Lung (tissue), 12 donors: ENCODE data around the gene JAM3. TPM values are rescaled to one million over a fixed set of nuclear protein-coding genes. Genes with fewer than 3 reads are reported as not detected.

Source experiments
- ATAC-seq: fragments of 200-7000 bp; cut with Tn5 transposase; one replicate; pipeline ENCODE4 v1.9.1; 2020; ENCODE audit warnings: moderate number of reproducible peaks; ENCODE audit not compliant: insufficient read depth, low FRiP score
- DNase-seq, 3 donors: peaks; one replicate each; pipeline ENCODE4 v3.0.0-alpha.2; 2013 to 2017
- H3K27ac ChIP-seq, 2 donors: one replicate each; pipeline ENCODE4 v1.5.1; 2013; ENCODE audit warnings: mild to moderate bottlenecking in 2 of 2, moderate library complexity in 2 of 2, control low read depth in 1 of 2, inconsistent platforms in 1 of 2, low read depth in 1 of 2, low read length in 1 of 2
- H3K27me3 ChIP-seq, 3 donors: one replicate each; pipeline ENCODE4 v1.5.1; 2013; ENCODE audit warnings: low read length in 2 of 3; ENCODE audit not compliant: control insufficient read depth in 3 of 3, insufficient read depth in 3 of 3
- H3K36me3 ChIP-seq, 4 donors: one replicate each; pipeline ENCODE4 v1.5.1; 2013; ENCODE audit warnings: low read length in 4 of 4, mild to moderate bottlenecking in 1 of 4, moderate library complexity in 1 of 4; ENCODE audit not compliant: control insufficient read depth in 4 of 4, insufficient read depth in 4 of 4
- H3K4me1 ChIP-seq, 5 donors: one replicate each; pipeline ENCODE4 v1.5.1; 2013; ENCODE audit warnings: low read length in 5 of 5, mild to moderate bottlenecking in 2 of 5, moderate library complexity in 1 of 5; ENCODE audit not compliant: control insufficient read depth in 5 of 5, insufficient read depth in 5 of 5
- H3K4me3 ChIP-seq: one replicate; pipeline ENCODE4 v1.5.1; 2013; ENCODE audit warnings: mild to moderate bottlenecking, control low read depth, moderate library complexity
- H3K9ac ChIP-seq, 2 donors: one replicate each; pipeline ENCODE4 v1.5.1; 2013; ENCODE audit warnings: low read length in 2 of 2, control low read depth in 1 of 2; ENCODE audit not compliant: insufficient read depth in 1 of 2
- H3K9me3 ChIP-seq, 4 donors: one replicate each; pipeline ENCODE4 v1.5.1; 2013; ENCODE audit warnings: low read length in 3 of 4, mild to moderate bottlenecking in 1 of 4, moderate library complexity in 1 of 4; ENCODE audit not compliant: control insufficient read depth in 4 of 4, insufficient read depth in 3 of 4
- CTCF ChIP-seq: IDR thresholded peaks from 2 replicates; pipeline ENCODE4 v1.5.1; 2012; ENCODE audit warnings: mild to moderate bottlenecking; ENCODE audit errors: control extremely low read depth, extremely low read depth
- WGBS, 2 donors: extraction: QIAGEN DNeasy Blood & Tissue Kit; methylation state at CpG; one replicate each; pipeline ENCODE4 v1.1.7; 2013; 5-methylcytosine and 5-hydroxymethylcytosine counted together
- polyA plus RNA-seq, 2 donors: library from polyadenylated mRNA; stranded (reverse); fragments of 200-250 nt; gene quantifications; one replicate each; pipeline ENCODE4 v1.2.1, GENCODE V29; 2013
- total RNA-seq, 2 donors: library from RNA; depleted of rRNA in 1 of 2; stranded (reverse); fragments of >200 nt in 1 of 2; gene quantifications; one replicate each; pipeline ENCODE4 v1.2.1, GENCODE V29; 2014 to 2021
- donor health status: control.
- donor health status: control.
- donor health status: Bipolar disorder and iron deficiency.
- donor health status: healthy.
- donor health status: DM: yes; HTN: yes; CAD: no.

Gene JAM3
- total and polyA plus RNA-seq, 4 donors = 10.3 to 72.2 (median 23.6) TPM

- peak overlapping the region in 1 of 2 donors; percentile 47 for H3K27ac ChIP-seq
- peaks cover 3 to 26% (median 10%) of the 10 kb centered on the region in 5 donors for H3K4me1 ChIP-seq
- peaks cover 0 to 8% (median 3%) of the 10 kb centered on the region in 4 donors for H3K9me3 ChIP-seq
- WGBS, 2 donors = 47 to 69% methylated on average over 1 of the region's 1 CpG
- no peak overlapping the region for H3K9ac ChIP-seq
- TF ChIP-seq CTCF = no peak
- H3K27me3 ChIP-seq = peaks cover 0 to 13% (median 2%) of the 10 kb centered on the region in 3 donors
- ATAC-seq = no peak
- H3K36me3 ChIP-seq = peaks cover 0 to 2% (median 0%) of the 10 kb centered on the region in 4 donors
- DNase-seq = peak in 2 of 3 donors; percentile 15 to 27
- no peak overlapping the region for H3K4me3 ChIP-seq
These were observed 57.4 kb downstream of the JAM3 start for GRCh38 chr11:134126217-134126822.

GRCh38 chr11:134131628-134132244, 62.9 kb downstream of the JAM3 start:
- TF ChIP-seq CTCF = no peak
- WGBS, 2 donors = 92% methylated on average over 2 of the region's 2 CpGs
- H3K4me1 ChIP-seq = peaks cover 0 to under 1% (median 0%) of the 10 kb centered on the region in 5 donors
- no peak overlapping the region for H3K27ac ChIP-seq
- no peaks in the 10 kb centered on the region for H3K27me3 ChIP-seq
- no peak overlapping the region for H3K9ac ChIP-seq
- H3K9me3 ChIP-seq = peaks cover 0 to 15% (median 5%) of the 10 kb centered on the region in 4 donors
- H3K36me3 ChIP-seq = peaks cover 0 to 2% (median 0%) of the 10 kb centered on the region in 4 donors
- DNase-seq = no peak
- no peak for ATAC-seq
- H3K4me3 ChIP-seq = no peak overlapping the region

- Histone ChIP-seq H3K27me3 (no peaks in the 10 kb centered on the region), H3K4me1 (no peaks in the 10 kb centered on the region), H3K36me3 (peaks cover 0 to 2% (median 0%) of the 10 kb centered on the region in 4 donors), H3K4me3 (no peak overlapping the region), H3K9ac (no peak overlapping the region), H3K27ac (no peak overlapping the region), H3K9me3 (peaks cover 0 to 15% (median 5%) of the 10 kb centered on the region in 4 donors)
- no peak for DNase-seq
- no peak for TF ChIP-seq CTCF
- ATAC-seq = no peak
These were observed 63.9 kb downstream of the JAM3 start for GRCh38 chr11:134132808-134133207.
